HG02870 (cell line): Measurements from ENCODE around the gene UTP25.
"Not testable (repeated sequence)": the region's sequence is repeated elsewhere in the genome, so short reads cannot be mapped to it uniquely, and the experiment has no call there.

ENCODE experiments used
- ATAC-seq: cut with Tn5 transposase; IDR thresholded peaks from one replicate; pipeline ENCODE4 v1.9.1; 2021; ENCODE audit warnings: mild to moderate bottlenecking, moderate library complexity; ENCODE audit not compliant: unreplicated experiment

UTP25 gene

GRCh38 chr1:209890641-209891330 lies 63.0 kb downstream of the UTP25 start:
- no peak for ATAC-seq

DNA sequence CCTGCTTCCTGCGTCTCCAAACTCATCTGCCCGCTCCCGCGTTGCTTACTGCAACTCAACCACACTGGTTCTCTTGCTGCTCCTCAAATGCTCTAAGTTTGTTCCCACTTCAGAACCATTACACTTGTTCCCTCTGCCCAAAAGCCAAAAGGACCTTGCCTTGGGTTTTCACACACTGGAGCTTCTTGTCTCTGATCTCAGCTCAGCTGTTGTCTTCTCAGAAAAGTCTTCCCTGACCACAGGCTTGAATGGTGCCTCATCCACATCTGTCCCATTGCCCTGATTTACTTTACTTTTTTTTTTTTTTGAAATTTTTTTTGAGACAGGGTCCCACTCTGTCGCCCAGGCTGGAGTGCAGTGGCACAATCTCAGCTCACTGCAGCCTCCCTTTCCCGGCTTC lies 66.0 kb downstream of the UTP25 start:
- no peak for ATAC-seq

GRCh38 chr1:209895709-209896108 lies 67.9 kb downstream of the UTP25 start:
- no peak for ATAC-seq

GRCh38 chr1:209896346-209896745 lies 68.6 kb downstream of the UTP25 start:
- no peak for ATAC-seq

GRCh38 chr1:209898271-209898670 lies 70.5 kb downstream of the UTP25 start:
- not testable (repeated sequence) for ATAC-seq

DNA sequence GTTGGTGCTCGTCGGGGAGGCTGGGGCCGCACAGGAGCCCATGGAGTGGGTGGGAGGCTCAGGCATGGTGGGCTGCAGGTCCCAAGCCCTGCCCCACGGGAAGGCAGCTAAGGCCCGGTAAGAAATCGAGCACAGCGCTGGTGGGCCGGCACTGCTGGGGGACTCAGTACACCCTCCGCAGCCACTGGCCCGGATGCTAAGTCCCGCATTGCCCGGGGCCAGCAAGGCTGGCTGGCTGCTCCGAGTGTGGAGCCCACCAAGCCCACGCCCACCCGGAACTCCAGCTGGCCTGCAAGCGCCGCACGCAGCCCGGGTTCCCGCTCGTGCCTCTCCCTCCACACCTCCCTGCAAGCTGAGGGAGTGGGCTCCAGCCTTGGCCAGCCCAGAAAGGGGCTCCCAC lies 71.1 kb downstream of the UTP25 start:
- ATAC-seq: not testable (repeated sequence)

GRCh38 chr1:209899948-209900347 lies 72.2 kb downstream of the UTP25 start:
- peak; percentile 55 for ATAC-seq

DNA sequence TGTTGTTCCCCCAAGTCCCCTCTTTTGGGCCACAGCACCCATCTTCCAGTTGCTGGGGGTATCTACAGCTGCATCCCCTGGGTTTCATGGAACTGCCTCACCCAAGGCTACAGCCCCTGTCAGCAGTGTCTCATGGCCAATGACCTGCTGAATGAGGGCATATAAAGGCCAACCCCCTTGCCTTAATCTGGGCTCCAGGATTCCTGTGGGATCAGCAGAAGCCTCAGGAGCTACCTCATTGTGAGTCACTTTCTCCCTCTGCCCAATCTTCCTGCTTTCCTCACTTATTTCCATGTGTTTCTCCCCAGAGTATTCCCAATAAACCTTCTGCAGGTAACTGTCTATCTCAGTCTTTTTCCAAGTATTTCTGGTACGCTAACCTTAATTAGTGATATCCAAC lies 73.0 kb downstream of the UTP25 start:
- no peak for ATAC-seq

DNA sequence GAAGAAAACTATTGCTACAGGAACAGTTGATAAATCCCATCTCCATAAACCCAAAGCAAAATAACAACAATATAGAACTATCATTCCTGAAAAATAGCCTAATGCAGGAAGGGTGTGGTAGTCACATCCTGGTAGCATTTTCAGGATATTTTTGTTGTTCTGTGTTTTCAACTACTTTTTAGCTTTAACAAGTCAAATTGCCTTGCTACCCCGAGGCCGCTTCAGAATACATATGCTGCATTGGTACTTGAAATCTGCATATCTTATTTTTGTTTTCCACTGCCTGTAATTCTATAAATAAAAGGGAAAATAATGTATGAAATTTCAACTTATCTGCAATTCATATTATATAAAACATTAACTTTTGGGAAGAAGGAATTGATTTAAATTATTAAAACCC lies 73.4 kb downstream of the UTP25 start:
- no peak for ATAC-seq

- not testable (repeated sequence) for ATAC-seq
These were observed 77.0 kb downstream of the UTP25 start for GRCh38 chr1:209904774-209905173.
